Small intestine (tissue), 7 donors: Measurements from ENCODE around the gene ALKBH5. TPM values are rescaled to one million over a fixed set of nuclear protein-coding genes. Genes with fewer than 3 reads are reported as not detected.

ENCODE experiments used
- DNase-seq, 2 donors: peaks; one replicate each; pipeline versions ENCODE4 v3.0.0 to v3.0.0-alpha.2; 2013
- FAIRE-seq: peaks from 2 replicates; lab custom pipeline; 2012; peaks lifted over from hg19 to GRCh38; lab: Jason Lieb, UNC
- H3K27ac ChIP-seq, 3 donors: one replicate each; pipeline ENCODE4 v1.5.1; 2013; ENCODE audit warnings: low read length in 2 of 3, mild to moderate bottlenecking in 2 of 3, control low read depth in 1 of 3, inconsistent platforms in 1 of 3, low read depth in 1 of 3, moderate library complexity in 1 of 3
- H3K27me3 ChIP-seq, 3 donors: one replicate each; pipeline ENCODE4 v1.6.1; 2013; ENCODE audit warnings: low read length in 3 of 3, inconsistent platforms in 1 of 3; ENCODE audit not compliant: control insufficient read depth in 3 of 3, insufficient read depth in 3 of 3
- H3K36me3 ChIP-seq, 3 donors: one replicate each; pipeline ENCODE4 v1.6.1; 2013; ENCODE audit warnings: low read length in 3 of 3, inconsistent platforms in 1 of 3, low read depth in 1 of 3, mild to moderate bottlenecking in 1 of 3, moderate library complexity in 1 of 3; ENCODE audit not compliant: control insufficient read depth in 3 of 3, insufficient read depth in 2 of 3
- H3K4me1 ChIP-seq, 3 donors: one replicate each; pipeline ENCODE4 v1.6.1; 2013; ENCODE audit warnings: low read length in 2 of 3, inconsistent platforms in 1 of 3, low read depth in 1 of 3, mild to moderate bottlenecking in 1 of 3, moderate library complexity in 1 of 3; ENCODE audit not compliant: control insufficient read depth in 3 of 3, insufficient read depth in 2 of 3
- H3K4me3 ChIP-seq, 3 donors: one replicate each; pipeline ENCODE4 v1.5.1; 2013; ENCODE audit warnings: low read length in 3 of 3, control low read depth in 1 of 3, inconsistent platforms in 1 of 3, low read depth in 1 of 3, mild to moderate bottlenecking in 1 of 3, moderate library complexity in 1 of 3
- H3K9me3 ChIP-seq, 2 donors: one replicate each; pipeline ENCODE4 v1.6.1; 2013; ENCODE audit warnings: low read depth in 1 of 2, low read length in 1 of 2; ENCODE audit not compliant: control insufficient read depth in 2 of 2, insufficient read depth in 1 of 2
- WGBS, 3 donors: extraction: QIAGEN DNeasy Blood & Tissue Kit; methylation state at CpG; one replicate each; pipeline ENCODE4 v1.1.7; 2013; 5-methylcytosine and 5-hydroxymethylcytosine counted together
- polyA plus RNA-seq, 4 donors: library from polyadenylated mRNA; stranded (reverse) in 3 of 4; unstranded in 1 of 4; fragments of 200-250 nt in 3 of 4; fragments of 120-200 nt in 1 of 4; gene quantifications; one replicate each; pipeline versions ENCODE4 v1.2.1 to v1.2.3, GENCODE V29; 2013
- donor health status: healthy with polysubstance abuse.
- donor health status: control.
- donor health status: control.
- donor health status: Bipolar disorder and iron deficiency.
- donor health status: healthy.

ALKBH5 gene
- polyA plus RNA-seq, 4 donors, result 36.2 to 60.1 (median 40.6) TPM

DNA sequence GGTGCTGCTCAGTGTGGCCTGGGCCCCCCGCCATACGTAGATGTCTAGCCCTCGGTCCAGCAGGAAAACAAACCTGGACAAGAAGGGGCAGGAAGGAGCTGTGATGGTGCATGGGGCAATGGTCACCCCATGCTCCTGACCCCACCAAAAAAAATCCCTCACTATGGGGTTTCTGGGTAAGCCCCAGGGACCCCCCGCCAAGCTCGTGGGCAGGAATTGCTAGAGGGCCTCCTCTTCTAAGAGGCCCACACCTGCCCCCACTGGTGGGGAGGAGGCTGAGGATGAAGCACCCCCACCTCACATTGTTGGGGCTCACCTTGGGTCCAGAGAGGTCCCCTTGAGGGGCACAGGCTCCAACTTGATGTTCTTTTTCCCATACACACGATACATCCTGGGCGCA, 65.2 kb downstream of the ALKBH5 start:
- no peak for DNase-seq
- H3K27me3 ChIP-seq, result no peaks in the 10 kb centered on the region
- H3K9me3 ChIP-seq, result no peaks in the 10 kb centered on the region
- no peak for FAIRE-seq
- peaks cover 20 to 90% (median 22%) of the 10 kb centered on the region in 3 donors for H3K36me3 ChIP-seq
- no peak overlapping the region for H3K4me3 ChIP-seq
- WGBS, 3 donors, result 85 to 94% (median 93%) methylated on average over 7 of the region's 7 CpGs
- peaks cover 0 to 7% (median 0%) of the 10 kb centered on the region in 3 donors for H3K4me1 ChIP-seq
- no peak overlapping the region for H3K27ac ChIP-seq

GRCh38 chr17:18250259-18250658, 66.6 kb downstream of the ALKBH5 start:
- Histone ChIP-seq H3K4me3 (no peak overlapping the region), H3K27me3 (no peaks in the 10 kb centered on the region), H3K36me3 (peaks cover 22 to 92% (median 27%) of the 10 kb centered on the region in 3 donors), H3K9me3 (no peaks in the 10 kb centered on the region), H3K4me1 (peaks cover 0 to 7% (median 0%) of the 10 kb centered on the region in 3 donors), H3K27ac (no peak overlapping the region)
- DNase-seq (peak; percentile 60 to 91), FAIRE-seq (no peak)
- WGBS, 3 donors, result 16 to 69% (median 43%) methylated on average over 9 of the region's 9 CpGs

DNA sequence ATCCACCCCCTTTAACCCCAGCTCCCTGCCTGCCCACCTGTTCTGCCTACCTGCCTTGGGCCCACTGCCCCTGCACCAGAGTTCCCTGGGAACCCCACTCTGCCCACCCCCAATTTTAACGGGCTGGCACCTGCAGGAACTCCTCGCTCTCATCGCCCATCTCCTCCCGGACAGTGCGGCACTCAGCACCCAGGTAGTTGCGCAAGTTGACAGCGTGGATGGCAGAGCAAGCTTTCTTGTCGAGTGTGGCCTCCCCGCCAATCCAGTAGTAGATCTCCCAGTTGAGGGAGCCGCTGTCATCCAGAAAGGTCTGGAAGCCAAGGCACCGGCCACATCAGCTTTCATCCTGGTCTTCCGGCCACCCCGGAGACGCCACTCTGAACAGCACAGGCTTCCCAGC, 67.1 kb downstream of the ALKBH5 start:
- Histone ChIP-seq H3K4me3 (no peak overlapping the region), H3K4me1 (peaks cover 0 to 7% (median 0%) of the 10 kb centered on the region in 3 donors), H3K9me3 (no peaks in the 10 kb centered on the region), H3K27ac (no peak overlapping the region), H3K27me3 (no peaks in the 10 kb centered on the region), H3K36me3 (peaks cover 18 to 92% (median 25%) of the 10 kb centered on the region in 3 donors)
- 84 to 94% (median 88%) methylated on average over 14 of the region's 14 CpGs for WGBS, 3 donors
- DNase-seq (no peak), FAIRE-seq (no peak)

GRCh38 chr17:18251204-18251603, 67.6 kb downstream of the ALKBH5 start:
- peaks cover 15 to 92% (median 20%) of the 10 kb centered on the region in 3 donors for H3K36me3 ChIP-seq
- H3K27ac ChIP-seq, result no peak overlapping the region
- FAIRE-seq, result no peak
- H3K27me3 ChIP-seq, result no peaks in the 10 kb centered on the region
- no peak for DNase-seq
- WGBS, 3 donors, result 80 to 88% (median 84%) methylated on average over 14 to 15 of the region's 15 CpGs
- no peaks in the 10 kb centered on the region for H3K9me3 ChIP-seq
- H3K4me1 ChIP-seq, result peaks cover 0 to 6% (median 0%) of the 10 kb centered on the region in 3 donors
- H3K4me3 ChIP-seq, result no peak overlapping the region

- DNase-seq (no peak), FAIRE-seq (no peak)
- H3K4me1 ChIP-seq, result peaks cover under 1 to 6% (median 3%) of the 10 kb centered on the region in 3 donors
- peaks cover 15 to 95% (median 20%) of the 10 kb centered on the region in 3 donors for H3K36me3 ChIP-seq
- no peaks in the 10 kb centered on the region for H3K27me3 ChIP-seq
- no peak overlapping the region for H3K4me3 ChIP-seq
- H3K27ac ChIP-seq, result no peak overlapping the region
- no peaks in the 10 kb centered on the region for H3K9me3 ChIP-seq
- WGBS, 3 donors, result 74 to 88% (median 86%) methylated on average over 5 of the region's 5 CpGs
Measured at GRCh38 chr17:18252160-18252559, 68.5 kb downstream of the ALKBH5 start.

- FAIRE-seq, result no peak
- WGBS, 3 donors, result 81 to 91% (median 87%) methylated on average over 16 of the region's 16 CpGs
- H3K4me3 ChIP-seq, result no peak overlapping the region
Measured at GRCh38 chr17:18253187-18253884, 69.7 kb downstream of the ALKBH5 start.

DNA sequence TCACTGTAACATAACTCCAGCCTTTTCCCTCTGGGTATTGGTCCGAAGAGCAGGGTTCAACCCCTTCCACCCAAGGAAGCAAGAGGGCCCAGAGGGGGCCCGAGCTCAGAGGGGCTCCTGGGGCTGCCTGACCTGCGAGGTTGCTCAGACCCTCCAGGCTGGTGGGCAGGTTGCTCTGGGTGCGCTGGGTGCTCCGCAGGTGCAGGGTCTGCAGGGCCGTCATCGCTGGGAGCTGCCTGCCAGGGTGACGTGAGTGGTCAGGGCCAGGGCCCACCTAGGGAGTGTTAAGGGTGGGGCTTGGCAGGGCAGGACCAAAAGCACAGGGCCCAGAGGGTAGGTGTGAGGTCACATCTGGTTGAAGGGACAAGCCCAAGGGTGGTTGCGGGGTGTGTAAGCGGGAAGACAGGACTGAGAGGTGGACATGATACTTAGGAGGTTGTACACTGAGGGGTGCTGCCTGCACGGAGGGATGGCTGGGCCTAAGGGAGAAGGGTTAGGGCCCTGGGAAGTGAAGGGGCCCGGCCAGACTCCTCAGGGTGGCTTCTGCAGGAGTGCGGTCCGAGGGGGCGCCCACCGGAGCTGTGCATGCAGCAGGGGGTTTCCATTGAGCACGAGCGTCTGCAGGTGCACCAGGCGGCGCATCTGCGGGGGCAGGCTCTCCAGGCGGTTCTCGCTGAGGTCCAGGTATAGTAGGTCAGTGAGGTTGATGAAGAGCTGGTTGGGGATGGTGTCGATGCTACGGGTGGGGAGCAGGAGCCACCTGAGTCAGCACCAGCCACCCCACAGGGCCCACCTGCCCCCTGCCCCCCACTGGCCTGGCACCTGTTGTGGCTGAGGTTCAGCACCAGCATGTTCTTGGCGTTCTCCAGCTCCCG, 70.6 kb downstream of the ALKBH5 start:
- FAIRE-seq (no peak), DNase-seq (no peak)
- H3K27ac ChIP-seq, result no peak overlapping the region
- no peaks in the 10 kb centered on the region for H3K9me3 ChIP-seq
- no peaks in the 10 kb centered on the region for H3K27me3 ChIP-seq
- H3K36me3 ChIP-seq, result peaks cover 15 to 77% (median 20%) of the 10 kb centered on the region in 3 donors
- 93 to 95% (median 93%) methylated on average over 25 to 27 of the region's 27 CpGs for WGBS, 3 donors
- no peak overlapping the region for H3K4me3 ChIP-seq
- peaks cover 3 to 18% (median 7%) of the 10 kb centered on the region in 3 donors for H3K4me1 ChIP-seq

More at GRCh38 chr17:18253187-18253884, 69.7 kb downstream of the ALKBH5 start:
- Histone ChIP-seq H3K27ac (no peak overlapping the region), H3K4me1 (peaks cover 3 to 13% (median 7%) of the 10 kb centered on the region in 3 donors), H3K36me3 (peaks cover 15 to 86% (median 20%) of the 10 kb centered on the region in 3 donors), H3K9me3 (no peaks in the 10 kb centered on the region), H3K27me3 (no peaks in the 10 kb centered on the region)
- no peak for DNase-seq

DNA sequence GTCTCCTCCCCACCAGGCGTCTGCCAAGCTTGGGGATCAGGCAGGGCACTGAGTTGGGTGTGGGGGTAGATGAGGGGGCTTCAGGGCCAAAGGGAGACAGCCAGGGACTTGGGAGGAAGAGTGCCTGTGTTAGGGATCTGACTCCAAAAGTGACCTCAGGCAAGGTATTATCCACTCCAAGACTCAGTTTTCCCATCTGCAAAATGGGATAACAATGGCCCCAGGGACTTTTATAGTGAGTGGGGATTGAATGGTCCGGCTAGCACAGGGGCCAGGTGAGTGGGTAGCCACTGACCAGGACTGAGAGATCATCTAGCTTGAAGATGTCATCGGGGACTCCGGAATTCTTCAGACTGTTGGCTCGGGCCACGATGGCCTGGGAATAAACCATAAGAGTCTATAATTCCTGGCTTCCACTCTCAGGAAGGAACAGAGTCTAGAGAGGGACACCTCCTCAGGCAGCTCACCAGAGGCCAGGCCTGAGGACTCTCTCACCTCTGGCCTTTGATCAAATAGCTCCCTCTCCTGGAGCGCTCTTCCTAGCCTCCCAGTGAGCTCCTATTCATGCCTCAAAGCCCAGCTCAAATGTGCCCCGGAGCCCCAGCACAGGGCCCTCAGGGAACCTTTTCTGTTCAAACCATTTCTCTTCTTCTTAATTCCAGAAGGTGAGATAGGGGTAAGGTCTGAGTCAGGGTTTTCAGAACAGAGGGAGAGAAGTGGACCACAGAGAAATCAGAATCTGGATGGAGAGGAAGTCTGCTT, 71.4 kb downstream of the ALKBH5 start:
- 93 to 97% (median 94%) methylated on average over 8 of the region's 8 CpGs for WGBS, 3 donors
- Histone ChIP-seq H3K9me3 (no peaks in the 10 kb centered on the region), H3K4me3 (no peak overlapping the region), H3K36me3 (peaks cover 15 to 74% (median 20%) of the 10 kb centered on the region in 3 donors), H3K4me1 (peaks cover 3 to 22% (median 10%) of the 10 kb centered on the region in 3 donors), H3K27me3 (no peaks in the 10 kb centered on the region), H3K27ac (no peak overlapping the region)
- DNase-seq (no peak), FAIRE-seq (no peak)
